KMS-11 (cell line): ENCODE data around the gene CECR2.

Experiments
- H2AFZ ChIP-seq: fragments of 200-600 bp; sonication (generic); 2 replicates; pipeline ENCODE4 v1.6.1; 2016; ENCODE audit warnings: antibody characterized with exemption, mixed run types, low read depth
- H3K27ac ChIP-seq: fragments of 200-600 bp; sonication (generic); 2 replicates; pipeline ENCODE4 v1.6.1; 2016; ENCODE audit warnings: mild to moderate bottlenecking, mixed run types
- H3K27me3 ChIP-seq: fragments of 200-600 bp; sonication (generic); 2 replicates; pipeline ENCODE4 v1.6.1; 2017; ENCODE audit warnings: mild to moderate bottlenecking, low read depth, mixed run types, moderate library complexity; ENCODE audit not compliant: insufficient read depth
- H3K36me3 ChIP-seq: fragments of 200-600 bp; sonication (generic); 2 replicates; pipeline ENCODE4 v1.6.1; 2017; ENCODE audit warnings: mild to moderate bottlenecking, mixed run types; ENCODE audit not compliant: insufficient read depth
- H3K4me1 ChIP-seq: fragments of 200-600 bp; sonication (generic); 2 replicates; pipeline ENCODE4 v1.6.1; 2016; ENCODE audit warnings: mild to moderate bottlenecking, low read depth, mixed run types; ENCODE audit not compliant: poor library complexity, severe bottlenecking
- H3K4me2 ChIP-seq: fragments of 200-600 bp; sonication (generic); 2 replicates; pipeline ENCODE4 v1.7.0; 2016; ENCODE audit warnings: mild to moderate bottlenecking, mixed run types
- H3K4me3 ChIP-seq: fragments of 200-600 bp; sonication (generic); IDR thresholded peaks from 2 replicates; pipeline ENCODE4 v1.6.1; 2017; ENCODE audit warnings: low read depth, low read length, mixed read lengths; ENCODE audit not compliant: insufficient read depth
- H3K79me2 ChIP-seq: fragments of 200-600 bp; sonication (generic); 2 replicates; pipeline ENCODE4 v1.6.1; 2016; ENCODE audit warnings: low read depth, mixed run types; ENCODE audit not compliant: insufficient read depth
- H3K9ac ChIP-seq: fragments of 200-600 bp; sonication (generic); 2 replicates; pipeline ENCODE4 v1.6.1; 2016; ENCODE audit warnings: mild to moderate bottlenecking, mixed run types
- H4K20me1 ChIP-seq: fragments of 200-600 bp; sonication (generic); 2 replicates; pipeline ENCODE4 v1.6.1; 2016; ENCODE audit warnings: mild to moderate bottlenecking, mixed run types; ENCODE audit not compliant: insufficient read depth
- CTCF ChIP-seq: fragments of 200-600 bp; sonication (generic); conservative IDR thresholded peaks from 2 replicates; pipeline ENCODE4 v1.6.1; 2017; ENCODE audit warnings: low read depth, mild to moderate bottlenecking, antibody characterized with exemption, low read length, moderate library complexity, mixed read lengths

Gene CECR2

GRCh38 chr22:17375914-17376614, 6.8 kb downstream of the CECR2 start:
- no peak for TF ChIP-seq CTCF
- Histone ChIP-seq H3K36me3 (no peaks in the 10 kb centered on the region), H3K9ac (no peak overlapping the region), H2AFZ (no peak overlapping the region), H3K79me2 (peaks cover 14% of the 10 kb centered on the region; the same call in 1 of the 2 replicates), H3K4me3 (no peak overlapping the region), H3K27me3 (no peaks in the 10 kb centered on the region), H3K4me1 (peaks cover 18% of the 10 kb centered on the region), H3K4me2 (no peak overlapping the region), H3K27ac (no peak overlapping the region), H4K20me1 (no peaks in the 10 kb centered on the region)

GRCh38 chr22:17376950-17377349, 7.7 kb downstream of the CECR2 start:
- peaks cover 16% of the 10 kb centered on the region for H3K4me1 ChIP-seq
- H3K27me3 ChIP-seq, result no peaks in the 10 kb centered on the region
- TF ChIP-seq CTCF, result no peak
- H3K27ac ChIP-seq, result no peak overlapping the region
- H4K20me1 ChIP-seq, result no peaks in the 10 kb centered on the region
- H3K4me2 ChIP-seq, result no peak overlapping the region; the same call in 1 of the 2 replicates
- no peaks in the 10 kb centered on the region for H3K36me3 ChIP-seq
- H2AFZ ChIP-seq, result no peak overlapping the region
- no peak overlapping the region for H3K4me3 ChIP-seq
- no peak overlapping the region for H3K9ac ChIP-seq
- H3K79me2 ChIP-seq, result peaks cover 13% of the 10 kb centered on the region; the same call in 1 of the 2 replicates

GRCh38 chr22:17379944-17380343, 10.7 kb downstream of the CECR2 start:
- Histone ChIP-seq H2AFZ (no peak overlapping the region), H3K79me2 (peaks cover 4% of the 10 kb centered on the region; the same call in 1 of the 2 replicates), H3K9ac (no peak overlapping the region), H3K27me3 (no peaks in the 10 kb centered on the region), H3K4me2 (no peak overlapping the region), H3K27ac (no peak overlapping the region), H3K4me1 (peaks cover 16% of the 10 kb centered on the region), H3K36me3 (no peaks in the 10 kb centered on the region), H4K20me1 (no peaks in the 10 kb centered on the region), H3K4me3 (no peak overlapping the region)
- no peak for TF ChIP-seq CTCF

- Histone ChIP-seq H3K9ac (no peak overlapping the region), H3K27me3 (no peaks in the 10 kb centered on the region), H4K20me1 (no peaks in the 10 kb centered on the region), H3K4me3 (no peak overlapping the region), H3K36me3 (no peaks in the 10 kb centered on the region), H3K4me1 (peaks cover 16% of the 10 kb centered on the region), H3K79me2 (peaks cover 4% of the 10 kb centered on the region; the same call in 1 of the 2 replicates), H3K4me2 (no peak overlapping the region), H3K27ac (no peak overlapping the region), H2AFZ (no peak overlapping the region)
- no peak for TF ChIP-seq CTCF
These were observed 11.3 kb downstream of the CECR2 start for GRCh38 chr22:17380359-17381087.
